ENCODE data around the gene CFAP61. TPM values are rescaled to one million over a fixed set of nuclear protein-coding genes. Genes with fewer than 3 reads are reported as not detected.

CFAP61 gene
- total and polyA plus RNA-seq, 7 experiments from 2014 or later: not detected

- Mint-ChIP-seq H3K27me3 (peaks cover 57 to 76% (median 67%) of the 10 kb centered on the region in 5 donors), H3K27ac (no peak overlapping the region), H3K36me3 (no peaks in the 10 kb centered on the region), H3K9me3 (no peaks in the 10 kb centered on the region), H3K4me1 (peaks cover 0 to 40% (median 28%) of the 10 kb centered on the region in 7 donors), H3K4me3 (no peak overlapping the region)
- DNase-seq (no peak), ATAC-seq (no peak)
- ChIA-PET POLR2A (interaction anchor here (0.7 kb wide), 1 partner anchor 1506 kb away, joined by 3 read pairs; no protein-coding TSS in a partner anchor), CTCF (no interaction called here)
- no peaks in the 10 kb centered on the region for H3K9me3 ChIP-seq (ENCODE audit: control insufficient read depth in 2 of 3, low read length in 3 of 3)
- no peak overlapping the region for H3K27ac ChIP-seq (ENCODE audit: low read depth, low read length)
- no peaks in the 10 kb centered on the region for H3K27me3 ChIP-seq (ENCODE audit: control insufficient read depth in 2 of 2, insufficient read depth in 2 of 2, low read length in 2 of 2)
- intact Hi-C loops (cut with micrococcal nuclease): loop anchor here in 1 of 2 donors (2.0 to 10.0 kb wide), 2 partner anchors 738 to 1342 kb away; partner anchors contain the start of gene PAX1
- no peak overlapping the region for H3K4me3 ChIP-seq (ENCODE audit: low read length)
- H3K4me1 ChIP-seq (ENCODE audit: control insufficient read depth in 2 of 2, insufficient read depth in 2 of 2, low read length in 2 of 2): peaks cover 0 to 10% of the 10 kb centered on the region in 2 donors
- H3K36me3 ChIP-seq (ENCODE audit: control insufficient read depth in 2 of 3, insufficient read depth in 3 of 3, low read length in 3 of 3): no peaks in the 10 kb centered on the region
These were observed 310.6 kb downstream of the CFAP61 start for GRCh38 chr20:20362774-20363433.

DNA sequence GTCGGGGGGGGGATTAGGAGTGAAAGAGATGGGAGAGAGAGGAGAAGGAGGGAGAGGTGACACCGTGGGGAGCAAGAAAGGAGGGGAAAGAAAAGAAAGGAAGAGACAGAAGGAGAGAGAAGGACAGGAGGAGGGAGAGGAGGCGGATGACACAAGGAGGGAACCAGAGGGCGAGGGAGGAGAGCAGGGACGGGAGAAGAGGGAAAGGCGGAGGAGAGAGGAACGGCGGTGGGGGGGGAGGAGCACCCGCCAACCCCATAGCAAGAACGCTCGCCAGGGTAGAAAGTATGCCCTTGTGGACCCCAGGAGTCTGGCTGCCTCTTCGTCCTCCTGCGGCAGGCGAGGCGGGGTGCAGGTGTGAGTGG is 311.1 kb downstream of the CFAP61 start:
- Mint-ChIP-seq H3K36me3 (no peaks in the 10 kb centered on the region), H3K27ac (no peak overlapping the region), H3K9me3 (no peaks in the 10 kb centered on the region), H3K27me3 (peaks cover 56 to 76% (median 67%) of the 10 kb centered on the region in 5 donors), H3K4me1 (peaks cover 0 to 40% (median 28%) of the 10 kb centered on the region in 7 donors), H3K4me3 (peak overlapping the region in 2 of 10 donors; percentile 17 to 45)
- no peaks in the 10 kb centered on the region for H3K27me3 ChIP-seq (ENCODE audit: control insufficient read depth in 2 of 2, insufficient read depth in 2 of 2, low read length in 2 of 2)
- ChIA-PET CTCF (no interaction called here), POLR2A (no interaction called here)
- H3K4me3 ChIP-seq (ENCODE audit: low read length): no peak overlapping the region
- no peaks in the 10 kb centered on the region for H3K9me3 ChIP-seq (ENCODE audit: control insufficient read depth in 2 of 3, low read length in 3 of 3)
- intact Hi-C loops (cut with micrococcal nuclease): loop anchor here in 1 of 2 donors (2.0 to 10.0 kb wide), 2 partner anchors 737 to 1341 kb away; partner anchors contain the start of gene PAX1
- DNase-seq (no peak), ATAC-seq (no peak)
- H3K27ac ChIP-seq (ENCODE audit: low read depth, low read length): no peak overlapping the region
- H3K4me1 ChIP-seq (ENCODE audit: control insufficient read depth in 2 of 2, insufficient read depth in 2 of 2, low read length in 2 of 2): peaks cover 0 to 10% of the 10 kb centered on the region in 2 donors
- no peaks in the 10 kb centered on the region for H3K36me3 ChIP-seq (ENCODE audit: control insufficient read depth in 2 of 3, insufficient read depth in 3 of 3, low read length in 3 of 3)

DNA sequence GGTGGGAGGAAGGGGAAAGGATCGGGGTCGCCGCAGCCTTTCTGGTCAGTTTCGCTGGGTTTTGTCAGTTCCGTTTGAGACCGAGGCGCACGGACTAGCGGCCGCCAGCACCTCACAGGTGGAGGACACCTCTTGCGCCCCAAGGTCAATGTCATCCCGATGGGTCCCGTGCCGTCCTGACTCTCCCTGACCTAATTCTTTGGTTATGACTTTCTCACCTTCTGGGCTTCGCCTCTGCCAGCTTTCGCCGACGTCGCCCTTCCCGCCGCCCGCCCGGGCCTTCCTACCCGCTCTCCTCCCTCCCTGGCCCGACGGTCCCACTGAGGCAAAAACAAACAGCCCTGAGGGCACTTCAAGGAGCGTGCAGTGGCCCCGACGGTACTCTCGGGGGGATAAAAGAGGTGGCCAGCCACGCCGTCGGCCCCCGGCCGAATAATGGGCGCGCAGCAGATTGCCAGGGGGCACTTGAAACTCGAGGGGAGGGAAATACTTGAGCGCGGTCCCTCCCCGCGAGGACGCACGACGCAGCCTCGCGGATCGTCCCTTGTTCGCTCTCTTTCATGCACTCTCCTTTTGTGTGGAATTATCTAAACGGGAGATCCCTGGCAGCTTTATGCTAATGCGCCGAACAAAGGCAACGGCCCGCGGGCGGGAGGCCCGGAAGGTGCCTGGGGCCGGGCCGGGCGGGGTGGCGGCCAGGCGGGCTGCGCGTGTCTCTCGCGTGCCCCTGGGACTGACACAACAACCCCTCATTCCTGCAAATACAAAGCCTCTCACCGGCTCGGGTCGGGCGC is 311.7 kb downstream of the CFAP61 start:
- H3K36me3 ChIP-seq (ENCODE audit: control insufficient read depth in 2 of 3, insufficient read depth in 3 of 3, low read length in 3 of 3): no peaks in the 10 kb centered on the region
- Mint-ChIP-seq H3K27ac (no peak overlapping the region), H3K4me1 (peaks cover 0 to 40% (median 28%) of the 10 kb centered on the region in 7 donors), H3K27me3 (peaks cover 53 to 76% (median 63%) of the 10 kb centered on the region in 5 donors), H3K9me3 (no peaks in the 10 kb centered on the region), H3K4me3 (peak overlapping the region in 1 of 10 donors; percentile 45), H3K36me3 (no peaks in the 10 kb centered on the region)
- peaks cover 0 to 10% of the 10 kb centered on the region in 2 donors for H3K4me1 ChIP-seq (ENCODE audit: control insufficient read depth in 2 of 2, insufficient read depth in 2 of 2, low read length in 2 of 2)
- no peak overlapping the region for H3K27ac ChIP-seq (ENCODE audit: low read depth, low read length)
- no peaks in the 10 kb centered on the region for H3K9me3 ChIP-seq (ENCODE audit: control insufficient read depth in 2 of 3, low read length in 3 of 3)
- intact Hi-C loops (cut with micrococcal nuclease): loop anchor here in 1 of 2 donors (2.0 to 10.0 kb wide), 2 partner anchors 737 to 1341 kb away; partner anchors contain the start of gene PAX1
- ATAC-seq: no peak
- CTCF ChIA-PET: no interaction called here
- no peaks in the 10 kb centered on the region for H3K27me3 ChIP-seq (ENCODE audit: control insufficient read depth in 2 of 2, insufficient read depth in 2 of 2, low read length in 2 of 2)
- peak in 1 of 9 donors; percentile 25 for DNase-seq
- no peak overlapping the region for H3K4me3 ChIP-seq (ENCODE audit: low read length)
- POLR2A ChIA-PET: no interaction called here

DNA sequence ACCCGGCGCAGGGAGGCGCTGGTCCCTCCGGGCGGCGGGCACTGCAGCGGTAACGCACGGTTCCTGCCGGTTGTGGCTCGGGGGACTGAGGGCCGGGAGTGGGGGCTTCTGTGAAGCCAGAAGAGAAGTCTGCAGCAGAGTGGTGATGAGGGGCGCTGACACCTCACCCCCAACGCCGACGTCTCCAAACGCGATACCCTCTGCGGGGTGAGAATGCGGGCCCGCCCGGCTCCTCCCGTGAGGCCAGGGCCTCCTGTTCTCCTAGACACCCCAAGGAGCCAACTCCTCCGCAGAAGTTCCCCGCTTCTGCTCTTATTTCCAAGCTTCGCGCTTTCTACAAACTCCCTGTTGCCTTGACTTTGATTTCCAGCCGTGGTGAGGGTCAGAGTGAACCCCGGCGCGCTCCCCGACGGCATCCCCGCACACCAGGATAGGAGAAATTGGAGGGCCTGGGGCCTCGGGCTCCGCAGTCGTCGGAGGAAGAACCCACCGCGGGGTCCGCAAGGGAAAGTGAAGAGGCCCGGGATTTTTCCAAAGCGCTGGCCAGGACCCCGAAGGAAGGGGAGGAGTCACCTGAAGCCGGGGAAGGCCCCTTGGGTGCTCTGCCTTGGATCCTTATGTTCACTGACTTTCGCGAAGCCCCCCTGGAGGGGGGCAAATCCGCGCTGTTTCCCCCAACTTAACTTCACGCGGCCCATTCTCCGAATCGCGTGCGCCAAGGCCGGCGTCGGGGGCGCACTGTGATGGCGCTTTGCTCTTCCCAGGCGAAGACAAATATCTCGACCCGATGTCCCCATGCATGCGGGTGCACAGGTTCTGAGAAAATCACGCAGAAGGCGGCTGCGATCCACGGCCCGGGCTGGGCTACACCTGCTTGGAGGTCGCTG is 312.5 kb downstream of the CFAP61 start:
- no peaks in the 10 kb centered on the region for H3K9me3 ChIP-seq (ENCODE audit: control insufficient read depth in 2 of 3, low read length in 3 of 3)
- peaks cover 51 to 73% (median 61%) of the 10 kb centered on the region in 5 donors for H3K27me3 Mint-ChIP-seq
- DNase-seq (peak in 1 of 9 donors; percentile 41), ATAC-seq (no peak)
- peak overlapping the region in 1 of 10 donors; percentile 34 for H3K4me3 Mint-ChIP-seq
- H3K4me1 Mint-ChIP-seq: peaks cover 2 to 37% (median 27%) of the 10 kb centered on the region in 7 donors
- ChIA-PET POLR2A (no interaction called here), CTCF (no interaction called here)
- no peaks in the 10 kb centered on the region for H3K27me3 ChIP-seq (ENCODE audit: control insufficient read depth in 2 of 2, insufficient read depth in 2 of 2, low read length in 2 of 2)
- no peak overlapping the region for H3K4me3 ChIP-seq (ENCODE audit: low read length)
- H3K36me3 Mint-ChIP-seq: peaks cover 0 to 1% (median 0%) of the 10 kb centered on the region in 5 donors
- H3K27ac Mint-ChIP-seq: no peak overlapping the region
- no peaks in the 10 kb centered on the region for H3K9me3 Mint-ChIP-seq
- peaks cover 0 to 10% of the 10 kb centered on the region in 2 donors for H3K4me1 ChIP-seq (ENCODE audit: control insufficient read depth in 2 of 2, insufficient read depth in 2 of 2, low read length in 2 of 2)
- H3K36me3 ChIP-seq (ENCODE audit: control insufficient read depth in 2 of 3, insufficient read depth in 3 of 3, low read length in 3 of 3): no peaks in the 10 kb centered on the region
- intact Hi-C loops (cut with micrococcal nuclease): loop anchor here in 1 of 2 donors (5.0 to 10.0 kb wide), 3 partner anchors 1142 to 1340 kb away; partner anchors contain the start of gene PAX1
- H3K27ac ChIP-seq (ENCODE audit: low read depth, low read length): no peak overlapping the region

- H3K27me3 ChIP-seq (ENCODE audit: control insufficient read depth in 2 of 2, insufficient read depth in 2 of 2, low read length in 2 of 2): no peaks in the 10 kb centered on the region
- ChIA-PET POLR2A (no interaction called here), CTCF (no interaction called here)
- peaks cover 8 to 34% (median 23%) of the 10 kb centered on the region in 7 donors for H3K4me1 Mint-ChIP-seq
- H3K4me3 ChIP-seq (ENCODE audit: low read length): no peak overlapping the region
- no peaks in the 10 kb centered on the region for H3K36me3 ChIP-seq (ENCODE audit: control insufficient read depth in 2 of 3, insufficient read depth in 3 of 3, low read length in 3 of 3)
- H3K4me1 ChIP-seq (ENCODE audit: control insufficient read depth in 2 of 2, insufficient read depth in 2 of 2, low read length in 2 of 2): peaks cover 0 to 4% of the 10 kb centered on the region in 2 donors
- DNase-seq: no peak
- H3K27ac ChIP-seq (ENCODE audit: low read depth, low read length): no peak overlapping the region
- H3K27me3 Mint-ChIP-seq: peaks cover 51 to 74% (median 63%) of the 10 kb centered on the region in 5 donors
- H3K36me3 Mint-ChIP-seq: peaks cover 0 to 5% (median 0%) of the 10 kb centered on the region in 5 donors
- intact Hi-C loops (cut with micrococcal nuclease): loop anchor here in 1 of 2 donors (5.0 to 10.0 kb wide), 3 partner anchors 1142 to 1339 kb away; partner anchors contain the start of gene PAX1
- no peak overlapping the region for H3K27ac Mint-ChIP-seq
- no peaks in the 10 kb centered on the region for H3K9me3 ChIP-seq (ENCODE audit: control insufficient read depth in 2 of 3, low read length in 3 of 3)
- ATAC-seq: no peak
- H3K4me3 Mint-ChIP-seq: peak overlapping the region in 1 of 10 donors; percentile 34
- H3K9me3 Mint-ChIP-seq: no peaks in the 10 kb centered on the region
These were observed 313.3 kb downstream of the CFAP61 start for GRCh38 chr20:20365480-20366161.

Measured in naive thymus-derived CD4-positive, alpha-beta T cell (primary cell).